Measurements from ENCODE around the gene GABRG3.

GABRG3 gene

DNA sequence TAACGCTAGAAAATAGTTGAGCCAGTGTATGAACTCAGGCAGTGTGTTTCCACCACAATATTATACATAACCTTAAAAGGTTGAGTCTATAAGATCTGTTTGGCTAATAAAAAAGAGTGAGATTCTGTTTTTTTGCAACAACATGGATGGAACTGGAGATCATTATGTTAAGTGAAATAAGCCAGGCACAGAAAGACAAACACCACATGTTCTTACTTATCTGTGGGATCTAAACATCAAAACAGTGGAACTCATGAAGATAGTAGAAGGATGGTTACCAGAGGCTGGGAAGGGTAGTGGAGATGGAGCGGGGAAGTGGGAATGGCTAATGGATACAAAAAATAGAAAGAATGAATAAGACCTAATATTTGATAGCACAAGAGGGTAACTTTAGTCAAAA, 150.7 kb downstream of the GABRG3 start:
- TF ChIP-seq, protein P1, sequence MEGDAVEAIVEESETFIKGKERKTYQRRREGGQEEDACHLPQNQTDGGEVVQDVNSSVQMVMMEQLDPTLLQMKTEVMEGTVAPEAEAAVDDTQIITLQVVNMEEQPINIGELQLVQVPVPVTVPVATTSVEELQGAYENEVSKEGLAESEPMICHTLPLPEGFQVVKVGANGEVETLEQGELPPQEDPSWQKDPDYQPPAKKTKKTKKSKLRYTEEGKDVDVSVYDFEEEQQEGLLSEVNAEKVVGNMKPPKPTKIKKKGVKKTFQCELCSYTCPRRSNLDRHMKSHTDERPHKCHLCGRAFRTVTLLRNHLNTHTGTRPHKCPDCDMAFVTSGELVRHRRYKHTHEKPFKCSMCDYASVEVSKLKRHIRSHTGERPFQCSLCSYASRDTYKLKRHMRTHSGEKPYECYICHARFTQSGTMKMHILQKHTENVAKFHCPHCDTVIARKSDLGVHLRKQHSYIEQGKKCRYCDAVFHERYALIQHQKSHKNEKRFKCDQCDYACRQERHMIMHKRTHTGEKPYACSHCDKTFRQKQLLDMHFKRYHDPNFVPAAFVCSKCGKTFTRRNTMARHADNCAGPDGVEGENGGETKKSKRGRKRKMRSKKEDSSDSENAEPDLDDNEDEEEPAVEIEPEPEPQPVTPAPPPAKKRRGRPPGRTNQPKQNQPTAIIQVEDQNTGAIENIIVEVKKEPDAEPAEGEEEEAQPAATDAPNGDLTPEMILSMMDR (IDR thresholded peaks at IDR 0.05; ENCODE audit: extremely low read depth, insufficient read depth, missing control alignments): no peak
- no peak for DNase-seq (ENCODE audit: low spot score)
- in situ Hi-C loops (cut with MboI; ENCODE audit: low pct_unique_long_range_greater_than_20kb, low sequenced_read_pairs, unreplicated experiment): no loop called here

DNA sequence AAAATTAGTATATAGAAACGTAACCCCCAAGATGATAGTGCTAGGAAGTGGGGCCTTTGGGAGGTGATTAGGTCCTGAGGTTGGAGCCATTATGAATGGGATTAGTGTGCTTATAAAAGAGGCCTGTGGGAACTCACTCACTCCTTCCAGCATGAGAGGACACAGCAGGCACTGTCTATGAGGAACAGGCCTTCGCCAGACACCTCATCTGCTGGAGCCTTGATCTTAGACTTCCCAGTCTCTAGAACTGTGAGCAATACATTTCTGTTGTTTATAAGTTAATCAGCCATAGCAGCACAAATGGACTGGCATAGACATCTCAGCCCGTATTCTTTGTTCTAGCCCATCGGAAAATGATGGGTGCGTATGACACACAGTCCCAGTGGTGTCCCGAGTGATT, 152.3 kb downstream of the GABRG3 start:
- in situ Hi-C loops (cut with MboI; ENCODE audit: low pct_unique_long_range_greater_than_20kb, low sequenced_read_pairs, unreplicated experiment): no loop called here
- DNase-seq (ENCODE audit: low spot score): no peak
- TF ChIP-seq, protein P1 (IDR thresholded peaks at IDR 0.05; ENCODE audit: extremely low read depth, insufficient read depth, missing control alignments): no peak

DNA sequence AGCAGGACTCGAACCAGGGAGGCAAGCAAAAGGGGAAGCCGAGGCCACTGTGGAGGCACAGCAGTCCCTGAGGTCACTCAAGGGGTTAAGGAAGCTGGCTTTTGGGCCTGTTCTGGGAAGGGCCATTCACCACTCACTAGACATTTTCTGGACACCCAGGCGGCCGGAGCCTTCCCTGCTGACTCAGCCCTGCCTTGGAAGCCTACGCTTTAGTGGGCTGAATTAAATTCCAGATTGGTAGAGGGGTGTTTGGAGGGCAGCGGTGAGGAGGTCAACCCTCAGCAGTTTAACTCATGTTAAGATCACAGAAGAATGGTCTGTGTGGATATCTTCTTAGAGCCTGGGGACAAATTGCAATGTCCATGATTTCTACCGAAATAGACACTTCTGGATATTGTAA, 152.8 kb downstream of the GABRG3 start:
- in situ Hi-C loops (cut with MboI; ENCODE audit: low pct_unique_long_range_greater_than_20kb, low sequenced_read_pairs, unreplicated experiment): no loop called here
- TF ChIP-seq, protein P1 (IDR thresholded peaks at IDR 0.05; ENCODE audit: extremely low read depth, insufficient read depth, missing control alignments): no peak
- DNase-seq (ENCODE audit: low spot score): no peak

DNA sequence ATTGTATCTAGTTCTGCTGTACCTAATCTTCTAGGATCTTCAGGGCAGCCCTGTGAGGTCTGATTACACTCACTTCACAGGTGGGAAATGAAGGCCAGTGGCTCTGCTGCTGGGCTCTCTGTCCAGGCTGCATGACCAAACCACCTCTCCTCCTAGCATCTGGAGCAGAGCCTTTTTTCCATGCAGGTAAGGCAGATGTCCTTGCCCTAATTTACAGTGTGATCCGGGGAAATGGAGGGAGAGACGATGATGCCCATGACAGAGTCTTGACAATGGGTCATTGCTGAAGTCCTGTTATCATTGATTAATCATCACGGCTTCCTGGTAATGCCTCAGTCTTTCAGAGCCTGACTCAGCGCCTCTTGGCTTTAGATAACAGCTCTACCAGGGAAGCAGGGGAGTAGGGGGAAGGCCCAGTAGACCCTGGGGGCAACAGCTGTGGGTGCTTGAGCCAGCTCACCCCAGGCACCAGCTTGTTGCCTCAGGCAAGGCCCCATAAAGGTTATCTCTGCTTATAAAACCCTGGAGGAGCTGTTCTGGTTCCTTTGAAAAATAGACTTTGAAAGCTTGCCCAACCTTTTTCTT, 153.4 kb downstream of the GABRG3 start:
- TF ChIP-seq, protein P1 (IDR thresholded peaks at IDR 0.05; ENCODE audit: extremely low read depth, insufficient read depth, missing control alignments): no peak
- in situ Hi-C loops (cut with MboI; ENCODE audit: low pct_unique_long_range_greater_than_20kb, low sequenced_read_pairs, unreplicated experiment): no loop called here
- no peak for DNase-seq (ENCODE audit: low spot score)

DNA sequence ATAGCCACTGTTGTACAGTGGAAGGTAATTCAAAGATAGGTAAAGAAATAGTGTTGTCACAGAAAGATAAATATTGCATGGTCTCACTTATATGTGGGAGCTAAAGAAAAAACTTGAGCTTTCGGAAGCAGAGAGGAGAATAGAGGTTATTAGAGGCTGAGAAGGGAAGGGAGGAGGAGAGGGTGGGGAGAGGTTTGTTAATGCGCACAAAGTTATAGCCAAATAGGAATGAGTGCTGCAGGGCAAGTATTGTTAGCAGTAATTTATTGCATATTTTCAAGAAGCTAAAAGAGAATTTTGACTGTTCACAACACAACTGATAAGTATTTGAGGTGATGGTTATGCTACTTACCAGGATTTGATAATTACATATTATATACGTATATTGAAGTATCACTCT, 154.2 kb downstream of the GABRG3 start:
- TF ChIP-seq, protein P1 (IDR thresholded peaks at IDR 0.05; ENCODE audit: extremely low read depth, insufficient read depth, missing control alignments): no peak
- in situ Hi-C loops (cut with MboI; ENCODE audit: low pct_unique_long_range_greater_than_20kb, low sequenced_read_pairs, unreplicated experiment): no loop called here

DNA sequence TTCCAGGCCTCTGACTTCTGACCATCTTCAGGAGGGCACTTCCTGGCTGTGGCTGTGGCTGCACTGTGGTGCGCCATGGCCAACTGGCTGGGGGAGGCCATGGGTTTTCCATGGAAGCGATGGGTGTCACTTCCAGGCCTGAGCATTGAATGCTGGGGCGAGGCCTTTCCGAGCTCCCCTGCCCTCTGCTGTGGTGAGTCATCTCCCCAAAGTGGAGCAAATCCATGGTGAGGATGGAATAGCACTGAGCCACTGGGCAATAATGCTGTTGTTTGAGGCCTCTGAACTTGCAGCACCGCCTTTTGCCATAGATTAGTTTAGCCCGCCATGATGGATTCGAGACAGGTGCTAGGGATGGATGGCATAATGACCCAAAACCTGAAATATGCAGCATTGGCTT, 155.5 kb downstream of the GABRG3 start:
- in situ Hi-C loops (cut with MboI; ENCODE audit: low pct_unique_long_range_greater_than_20kb, low sequenced_read_pairs, unreplicated experiment): no loop called here
- TF ChIP-seq, protein P1 (IDR thresholded peaks at IDR 0.05; ENCODE audit: extremely low read depth, insufficient read depth, missing control alignments): no peak
- DNase-seq (ENCODE audit: low spot score): no peak

More for the DNA sequence above, 154.2 kb downstream of the GABRG3 start:
- no peak for DNase-seq (ENCODE audit: low spot score)
